Measurements from ENCODE around the gene GLB1L. TPM values are rescaled to one million over a fixed set of nuclear protein-coding genes. Genes with fewer than 3 reads are reported as not detected.

GLB1L gene
- total RNA-seq, 4 donors from 2014 or later = 1.6 to 7.7 (median 3.9) TPM

- WGBS, 2 donors = 83 to 88% methylated on average over 4 of the region's 4 CpGs
- intact Hi-C loops (cut with DNase I; ENCODE audit: low total_unique reads) = no loop called here
- TF ChIP-seq POLR2A (IDR thresholded peaks at IDR 0.05) = no peak
- no peak for TF ChIP-seq CTCF (IDR thresholded peaks at IDR 0.05)
- H3K4me3 ChIP-seq (ENCODE audit: low read depth, poor library complexity, severe bottlenecking) = no peak overlapping the region
- DNase-seq (ENCODE audit: low spot score in 2 of 2) = no peak
Measured at GRCh38 chr2:219272356-219272755, 27.1 kb upstream of the GLB1L start.

GRCh38 chr2:219271021-219271420 is 25.8 kb upstream of the GLB1L start:
- intact Hi-C loops (cut with DNase I; ENCODE audit: low total_unique reads) = no loop called here
- WGBS, 2 donors = 79 to 93% methylated on average over 2 of the region's 2 CpGs
- DNase-seq (ENCODE audit: low spot score in 2 of 2) = no peak
- H3K4me3 ChIP-seq (ENCODE audit: low read depth, poor library complexity, severe bottlenecking) = no peak overlapping the region
- TF ChIP-seq POLR2A (IDR thresholded peaks at IDR 0.05) (no peak), CTCF (IDR thresholded peaks at IDR 0.05) (no peak)

- WGBS, 2 donors = 68 to 70% methylated on average over 5 of the region's 5 CpGs
- intact Hi-C loops (cut with DNase I; ENCODE audit: low total_unique reads) = no loop called here
- no peak overlapping the region for H3K4me3 ChIP-seq (ENCODE audit: low read depth, poor library complexity, severe bottlenecking)
- TF ChIP-seq POLR2A (IDR thresholded peaks at IDR 0.05) (no peak), CTCF (IDR thresholded peaks at IDR 0.05) (no peak)
- DNase-seq (ENCODE audit: low spot score in 2 of 2) = no peak
Measured at GRCh38 chr2:219270055-219270372, 24.8 kb upstream of the GLB1L start.

- 68% methylated on average over 8 of the region's 8 CpGs for WGBS, 2 donors
- TF ChIP-seq POLR2A (IDR thresholded peaks at IDR 0.05) (no peak), CTCF (IDR thresholded peaks at IDR 0.05) (no peak)
- no peak for DNase-seq (ENCODE audit: low spot score in 2 of 2)
- intact Hi-C loops (cut with DNase I; ENCODE audit: low total_unique reads) = no loop called here
- no peak overlapping the region for H3K4me3 ChIP-seq (ENCODE audit: low read depth, poor library complexity, severe bottlenecking)
Measured at GRCh38 chr2:219269362-219270054, 24.3 kb upstream of the GLB1L start.

GRCh38 chr2:219268294-219268693 is 23.1 kb upstream of the GLB1L start:
- DNase-seq (ENCODE audit: low spot score in 2 of 2) = no peak
- H3K4me3 ChIP-seq (ENCODE audit: low read depth, poor library complexity, severe bottlenecking) = no peak overlapping the region
- 77 to 80% methylated on average over 2 of the region's 2 CpGs for WGBS, 2 donors
- no peak for TF ChIP-seq CTCF (IDR thresholded peaks at IDR 0.05)
- no peak for TF ChIP-seq POLR2A (IDR thresholded peaks at IDR 0.05)
- intact Hi-C loops (cut with DNase I; ENCODE audit: low total_unique reads) = no loop called here

GRCh38 chr2:219266886-219267285 is 21.6 kb upstream of the GLB1L start:
- no peak for DNase-seq (ENCODE audit: low spot score in 2 of 2)
- intact Hi-C loops (cut with DNase I; ENCODE audit: low total_unique reads) = no loop called here
- H3K4me3 ChIP-seq (ENCODE audit: low read depth, poor library complexity, severe bottlenecking) = no peak overlapping the region
- TF ChIP-seq CTCF (IDR thresholded peaks at IDR 0.05) (no peak), POLR2A (IDR thresholded peaks at IDR 0.05) (no peak)
- WGBS, 2 donors = 67 to 89% methylated on average over 1 of the region's 1 CpG

Measured in lower leg skin (tissue), 4 donors.